Dermis microvascular lymphatic vessel endothelial cell (primary cell): ENCODE data around the gene SOX14. TPM values are rescaled to one million over a fixed set of nuclear protein-coding genes. Genes with fewer than 3 reads are reported as not detected.

Experiments used
- total RNA-seq: library from RNA; depleted of rRNA; stranded (reverse); fragments of >200 nt; gene quantifications from 2 replicates; pipeline ENCODE4 v1.2.1, GENCODE V29; 2014

The SOX14 gene
- total RNA-seq, 1 donor from 2014 or later, result not detected

Other genes starting within 250 kb of the SOX14 start
- not detected in 2 replicates for gene CLDN18, start 245.8 kb downstream of the SOX14 start, total RNA-seq